Sigmoid colon (tissue), 7 donors: ENCODE results near the gene LATS1. TPM values are rescaled to one million over a fixed set of nuclear protein-coding genes. Genes with fewer than 3 reads are reported as not detected.

ENCODE experiments used
- DNase-seq: peaks from one replicate; pipeline ENCODE4 v3.0.0-alpha.2; 2019
- H3K27ac ChIP-seq, 4 donors: fragments of 200-600 bp; sonication (generic); one replicate each; pipeline ENCODE4 v1.5.1; 2016 to 2019; ENCODE audit warnings: mild to moderate bottlenecking in 1 of 4
- H3K27me3 ChIP-seq, 3 donors: fragments of 200-600 bp; sonication (generic); one replicate each; pipeline ENCODE4 v1.5.1; 2019; ENCODE audit warnings: mild to moderate bottlenecking in 1 of 3
- H3K36me3 ChIP-seq, 4 donors: fragments of 200-600 bp; sonication (generic); one replicate each; pipeline ENCODE4 v1.5.1; 2016 to 2019
- H3K4me1 ChIP-seq, 4 donors: fragments of 200-600 bp; sonication (generic); one replicate each; pipeline ENCODE4 v1.5.1; 2017 to 2019
- H3K4me3 ChIP-seq, 4 donors: fragments of 200-600 bp; sonication (generic); one replicate each; pipeline ENCODE4 v1.5.1; 2017 to 2019; ENCODE audit warnings: mild to moderate bottlenecking in 2 of 4, moderate library complexity in 1 of 4
- H3K9me3 ChIP-seq, 4 donors: fragments of 200-600 bp in 3 of 4; sonication (generic) in 3 of 4; one replicate each; pipeline versions ENCODE4 v1.5.1 to v1.6.1; 2013 to 2019
- EP300 ChIP-seq, 4 donors: sonication (generic); formaldehyde crosslinking; IDR thresholded peaks; one replicate each; pipeline ENCODE4 v1.6.1; 2017; ENCODE audit warnings: antibody characterized with exemption in 4 of 4
- POLR2A ChIP-seq, 2 donors: fragments of 450-650 bp; IDR thresholded peaks; one replicate each; pipeline ENCODE4 v1.6.1; 2016; ENCODE audit warnings: antibody characterized with exemption in 2 of 2, mild to moderate bottlenecking in 2 of 2, moderate library complexity in 2 of 2
- POLR2AphosphoS5 ChIP-seq, 4 donors: sonication (generic); formaldehyde crosslinking; IDR thresholded peaks; one replicate each; pipeline ENCODE4 v1.6.1; 2017; ENCODE audit warnings: antibody characterized with exemption in 4 of 4
- WGBS, 2 donors: extraction: QIAGEN DNeasy Blood & Tissue Kit; methylation state at CpG; one replicate each; pipeline ENCODE4 v1.1.7; 2013; 5-methylcytosine and 5-hydroxymethylcytosine counted together
- intact Hi-C: fragments of 100-400 bp; cut with DNase I; formaldehyde crosslinking; loops from one replicate; pipeline ENCODE4 v1.15.1; 2023
- polyA plus RNA-seq, 3 donors: library from polyadenylated mRNA; stranded (reverse); fragments of 200-250 nt; gene quantifications; one replicate each; pipeline ENCODE4 v1.2.3, GENCODE V29; 2013
- total RNA-seq, 4 donors: library from RNA; depleted of rRNA; stranded (reverse); fragments of >200 nt; gene quantifications; one replicate each; pipeline ENCODE4 v1.1.0, GENCODE V29; 2016
- TF ChIP-seq, protein P1 (sequence below), 4 experiments: fragments of 450-650 bp in 3 of 4; fragments of 200-600 bp in 1 of 4; IDR thresholded peaks; one replicate each; pipeline ENCODE4 v1.5.1; 2016 to 2019; ENCODE audit warnings: antibody characterized with exemption in 4 of 4, mild to moderate bottlenecking in 3 of 4, moderate library complexity in 2 of 4
- donor health status: healthy with polysubstance abuse.
- donor health status: Bipolar disorder and iron deficiency.
- donor health status: healthy.

LATS1 gene
- total and polyA plus RNA-seq, 7 donors: 3.6 to 31.6 (median 23.8) TPM

DNA sequence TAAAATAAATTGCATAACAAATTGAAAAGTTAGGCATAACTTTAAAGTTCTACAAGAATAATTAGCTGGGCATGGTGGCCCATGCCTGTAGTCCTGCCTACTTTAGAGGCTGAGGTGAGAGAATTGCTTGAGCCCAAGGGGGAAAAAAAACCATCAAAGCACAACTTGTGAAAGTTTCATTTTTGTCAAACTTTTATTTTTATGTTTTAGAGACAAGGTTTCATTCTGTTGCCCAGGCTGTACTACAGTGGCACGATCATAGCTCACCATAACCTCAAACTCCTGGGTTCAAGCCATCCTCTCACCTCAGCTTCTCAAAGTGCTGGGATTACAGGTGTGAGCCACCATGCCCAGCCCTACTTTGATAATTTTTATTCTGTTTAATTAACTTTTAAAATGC, 83.6 kb downstream of the LATS1 start:
- WGBS, 2 donors: 93 to 100% methylated on average over 1 of the region's 1 CpG
- TF ChIP-seq POLR2AphosphoS5 (IDR thresholded peaks at IDR 0.05): no peak
- TF ChIP-seq, protein P1, sequence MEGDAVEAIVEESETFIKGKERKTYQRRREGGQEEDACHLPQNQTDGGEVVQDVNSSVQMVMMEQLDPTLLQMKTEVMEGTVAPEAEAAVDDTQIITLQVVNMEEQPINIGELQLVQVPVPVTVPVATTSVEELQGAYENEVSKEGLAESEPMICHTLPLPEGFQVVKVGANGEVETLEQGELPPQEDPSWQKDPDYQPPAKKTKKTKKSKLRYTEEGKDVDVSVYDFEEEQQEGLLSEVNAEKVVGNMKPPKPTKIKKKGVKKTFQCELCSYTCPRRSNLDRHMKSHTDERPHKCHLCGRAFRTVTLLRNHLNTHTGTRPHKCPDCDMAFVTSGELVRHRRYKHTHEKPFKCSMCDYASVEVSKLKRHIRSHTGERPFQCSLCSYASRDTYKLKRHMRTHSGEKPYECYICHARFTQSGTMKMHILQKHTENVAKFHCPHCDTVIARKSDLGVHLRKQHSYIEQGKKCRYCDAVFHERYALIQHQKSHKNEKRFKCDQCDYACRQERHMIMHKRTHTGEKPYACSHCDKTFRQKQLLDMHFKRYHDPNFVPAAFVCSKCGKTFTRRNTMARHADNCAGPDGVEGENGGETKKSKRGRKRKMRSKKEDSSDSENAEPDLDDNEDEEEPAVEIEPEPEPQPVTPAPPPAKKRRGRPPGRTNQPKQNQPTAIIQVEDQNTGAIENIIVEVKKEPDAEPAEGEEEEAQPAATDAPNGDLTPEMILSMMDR (IDR thresholded peaks at IDR 0.05): no peak
- TF ChIP-seq EP300 (IDR thresholded peaks at IDR 0.05): no peak
- TF ChIP-seq POLR2A (IDR thresholded peaks at IDR 0.05): no peak

DNA sequence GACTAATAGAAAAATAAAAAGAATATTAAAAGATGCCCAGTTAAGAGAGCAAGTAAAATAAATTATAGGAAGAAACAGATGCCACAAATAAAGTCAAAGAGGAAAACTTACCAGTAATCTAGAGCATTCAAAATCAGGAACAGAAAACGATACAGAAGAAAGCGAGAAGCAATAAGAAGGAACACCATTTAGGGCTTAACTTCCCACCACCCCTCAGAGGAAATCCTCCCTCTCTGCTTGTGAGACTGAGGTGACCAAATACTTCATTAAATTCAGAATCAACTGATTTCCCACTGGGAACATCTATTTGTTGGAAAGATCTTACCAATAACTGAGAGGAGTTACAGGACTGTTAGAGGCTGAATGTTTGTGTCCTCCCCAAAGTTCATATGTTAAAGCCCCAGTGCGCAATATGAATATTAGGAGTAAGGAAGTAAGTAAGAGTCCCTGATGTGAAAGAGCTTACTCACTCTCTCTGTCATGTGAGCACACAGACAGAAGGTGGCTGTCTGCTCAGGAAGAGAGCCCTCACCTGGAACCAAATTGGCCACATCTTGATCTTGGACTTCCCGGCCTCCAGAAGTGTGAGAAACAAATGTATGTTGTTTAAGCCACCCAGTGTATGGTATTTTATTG, 88.9 kb downstream of the LATS1 start:
- Histone ChIP-seq H3K4me3 (no peak overlapping the region), H3K27ac (no peak overlapping the region), H3K9me3 (no peaks in the 10 kb centered on the region), H3K27me3 (no peaks in the 10 kb centered on the region), H3K4me1 (no peaks in the 10 kb centered on the region), H3K36me3 (peaks cover 0 to 53% (median 0%) of the 10 kb centered on the region in 4 donors)
- DNase-seq: no peak
- TF ChIP-seq EP300 (IDR thresholded peaks at IDR 0.05) (no peak), POLR2AphosphoS5 (IDR thresholded peaks at IDR 0.05) (no peak), POLR2A (IDR thresholded peaks at IDR 0.05) (no peak)
- TF ChIP-seq, protein P1 (IDR thresholded peaks at IDR 0.05): no peak
- intact Hi-C loops: no loop called here
- WGBS, 2 donors: 79 to 92% methylated on average over 4 of the region's 4 CpGs

More for the DNA sequence above, 83.6 kb downstream of the LATS1 start:
- H3K27ac ChIP-seq: no peak overlapping the region
- peaks cover 0 to 55% (median 0%) of the 10 kb centered on the region in 4 donors for H3K36me3 ChIP-seq
- intact Hi-C loops: no loop called here
- H3K4me1 ChIP-seq: no peaks in the 10 kb centered on the region
- H3K4me3 ChIP-seq: no peak overlapping the region
- H3K27me3 ChIP-seq: no peaks in the 10 kb centered on the region
- DNase-seq: no peak
- no peaks in the 10 kb centered on the region for H3K9me3 ChIP-seq

DNA sequence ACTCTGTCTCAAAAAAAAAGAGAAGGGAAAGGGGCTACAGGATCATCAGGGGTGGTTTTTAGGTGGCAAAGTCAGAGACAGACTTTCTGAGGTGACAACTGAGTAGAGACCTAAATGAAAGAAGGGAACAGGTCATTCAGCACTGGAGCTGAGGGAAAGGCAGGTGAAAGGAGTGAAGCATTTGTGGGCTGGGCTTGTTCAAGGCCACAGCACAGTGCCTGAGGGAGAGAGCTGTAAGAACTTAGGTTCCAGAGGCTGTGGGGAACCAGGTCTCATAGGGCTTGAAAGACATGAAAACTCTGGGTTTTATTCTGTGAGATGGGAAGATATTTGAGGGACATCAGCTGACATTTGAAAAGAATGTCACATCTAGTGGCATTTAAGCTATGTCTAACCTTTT, 90.2 kb downstream of the LATS1 start:
- Histone ChIP-seq H3K27ac (no peak overlapping the region), H3K4me1 (no peaks in the 10 kb centered on the region), H3K36me3 (peaks cover 0 to 59% (median 6%) of the 10 kb centered on the region in 4 donors), H3K4me3 (no peak overlapping the region), H3K27me3 (no peaks in the 10 kb centered on the region), H3K9me3 (no peaks in the 10 kb centered on the region)
- DNase-seq: no peak
- intact Hi-C loops: no loop called here
- TF ChIP-seq POLR2AphosphoS5 (IDR thresholded peaks at IDR 0.05): no peak
- TF ChIP-seq EP300 (IDR thresholded peaks at IDR 0.05): no peak
- TF ChIP-seq, protein P1 (IDR thresholded peaks at IDR 0.05): no peak
- no peak for TF ChIP-seq POLR2A (IDR thresholded peaks at IDR 0.05)

DNA sequence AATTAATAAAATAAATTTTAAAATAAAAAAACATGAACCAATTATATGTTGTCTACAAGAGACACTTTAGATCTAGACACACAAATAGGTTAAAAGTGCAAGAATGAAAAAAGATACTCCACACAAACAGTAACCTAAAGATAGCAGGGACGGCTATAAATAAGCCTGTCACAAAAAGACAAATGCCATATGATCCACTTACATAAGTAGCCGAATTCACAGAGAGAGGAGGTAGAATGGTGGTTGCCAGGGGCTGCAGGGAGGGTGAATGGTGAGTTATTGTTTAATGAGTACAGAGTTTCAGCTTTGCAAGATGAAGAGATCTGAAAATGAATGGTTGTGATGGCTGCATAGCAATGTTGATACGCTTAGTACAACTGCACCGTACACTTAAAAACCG, 102.1 kb downstream of the LATS1 start:
- TF ChIP-seq EP300 (IDR thresholded peaks at IDR 0.05) (no peak), POLR2AphosphoS5 (IDR thresholded peaks at IDR 0.05) (no peak), POLR2A (IDR thresholded peaks at IDR 0.05) (no peak)
- TF ChIP-seq, protein P1 (IDR thresholded peaks at IDR 0.05): no peak
- Histone ChIP-seq H3K27ac (no peak overlapping the region), H3K36me3 (peaks cover 0 to 34% (median 8%) of the 10 kb centered on the region in 4 donors), H3K27me3 (no peaks in the 10 kb centered on the region), H3K4me1 (no peaks in the 10 kb centered on the region), H3K9me3 (peaks cover 0 to 6% (median 1%) of the 10 kb centered on the region in 4 donors), H3K4me3 (no peak overlapping the region)
- DNase-seq: no peak
- intact Hi-C loops: no loop called here
- 76 to 91% methylated on average over 5 of the region's 5 CpGs for WGBS, 2 donors

GRCh38 chr6:149614337-149614736, 103.6 kb downstream of the LATS1 start:
- WGBS, 2 donors: 89 to 94% methylated on average over 4 of the region's 4 CpGs

More at GRCh38 chr6:149614337-149614736, 103.6 kb downstream of the LATS1 start:
- H3K4me3 ChIP-seq: no peak overlapping the region
- intact Hi-C loops: no loop called here
- no peak for TF ChIP-seq POLR2A (IDR thresholded peaks at IDR 0.05)
- no peak for TF ChIP-seq POLR2AphosphoS5 (IDR thresholded peaks at IDR 0.05)
- TF ChIP-seq, protein P1 (IDR thresholded peaks at IDR 0.05): no peak
- no peak for TF ChIP-seq EP300 (IDR thresholded peaks at IDR 0.05)
- no peaks in the 10 kb centered on the region for H3K4me1 ChIP-seq
- no peak for DNase-seq
- peaks cover 0 to 20% (median 3%) of the 10 kb centered on the region in 4 donors for H3K36me3 ChIP-seq
- no peaks in the 10 kb centered on the region for H3K27me3 ChIP-seq
- H3K27ac ChIP-seq: no peak overlapping the region
- H3K9me3 ChIP-seq: peaks cover 0 to 6% (median 1%) of the 10 kb centered on the region in 4 donors
